Measurements from ENCODE around the gene ZNF260. TPM values are rescaled to one million over a fixed set of nuclear protein-coding genes. Genes with fewer than 3 reads are reported as not detected.

ZNF260 gene
- 10 to 100 TPM in 1 of 4 donors, 1 to 10 TPM in 3; 8.8 to 11.1 (median 9.7) TPM for total RNA-seq
- 4.5 TPM for polyA plus RNA-seq
- long read RNA-seq, donor 1, full-length matches to known transcripts = 6 of 8 reads
- long read RNA-seq, donor 1, partial matches to known transcripts = 0 of 8 reads
- long read RNA-seq, donor 1, other reads (novel, unspliced or antisense) = 2 of 8 reads
- long read RNA-seq, donor 2 = 0 reads
- long read RNA-seq, donor 3, full-length matches to known transcripts = 11 of 19 reads
- long read RNA-seq, donor 3, partial matches to known transcripts = 0 of 19 reads
- long read RNA-seq, donor 3, other reads (novel, unspliced or antisense) = 8 of 19 reads
- long read RNA-seq, donor 4, full-length matches to known transcripts = 5 of 6 reads
- long read RNA-seq, donor 4, partial matches to known transcripts = 0 of 6 reads
- long read RNA-seq, donor 4, other reads (novel, unspliced or antisense) = 1 of 6 reads

- Histone ChIP-seq H3K4me3 (ENCODE audit: low read length) (peak within 1 kb of the TSS; percentile 79), H3K9me3 (ENCODE audit: control insufficient read depth, low read length) (no peaks in the 10 kb centered on the region), H3K27ac (ENCODE audit: low read length) (peak within 1 kb of the TSS; percentile 97), H3K27me3 (ENCODE audit: control insufficient read depth, insufficient read depth) (no peaks in the 10 kb centered on the region), H3K4me1 (ENCODE audit: control insufficient read depth, insufficient read depth, low read length) (peaks cover 3% of the 10 kb centered on the region)
- ATAC-seq (peak; percentile 99), DNase-seq (peak; percentile 98 to 99 (median 99))
- intact Hi-C loops (cut with DNase I) = no loop called here
- WGBS = under 1% methylated on average over 55 of the region's 55 CpGs
Measured at GRCh38 chr19:36528194-36528920, at the start of gene ZNF260. TSS of gene ZNF260 (minus strand) at chr19:36528271. CDS start at chr19:36515238, 13,033 bp downstream.

DNA sequence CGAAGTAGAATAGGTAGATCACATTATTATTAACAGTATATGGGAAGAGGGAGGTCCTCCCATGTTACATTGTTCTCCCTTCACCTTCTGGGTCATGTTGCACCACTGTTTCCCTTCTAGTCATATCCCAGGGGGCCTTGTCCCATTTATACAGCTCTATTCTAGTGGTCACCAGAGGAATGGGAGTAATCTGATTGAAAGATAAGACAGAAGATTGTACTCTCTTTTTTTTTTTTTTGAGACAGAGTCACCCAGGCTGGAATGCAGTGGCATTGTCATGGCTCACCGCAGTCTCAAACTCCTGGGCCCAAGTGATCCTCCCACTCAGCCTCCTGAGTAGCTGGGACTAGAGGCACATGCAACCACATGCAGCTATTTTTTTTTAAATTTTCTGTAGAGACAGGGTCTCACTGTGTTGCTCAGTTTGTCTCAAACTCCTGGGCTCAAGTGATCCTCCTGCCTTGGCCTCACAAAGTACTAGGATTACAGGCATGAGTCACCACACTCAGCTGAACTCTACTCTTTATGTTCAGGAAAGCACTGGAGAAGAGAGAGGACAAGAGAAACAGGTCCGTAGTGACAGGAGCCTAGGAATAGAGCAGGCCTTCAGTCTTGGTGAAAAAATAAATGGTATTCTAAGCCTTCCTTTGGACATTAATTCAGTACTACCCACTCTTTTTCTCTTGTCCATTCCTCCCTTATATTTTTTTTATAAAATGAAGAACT lies 49.4 kb upstream of the ZNF260 start:
- intact Hi-C loops (cut with DNase I) = no loop called here

DNA sequence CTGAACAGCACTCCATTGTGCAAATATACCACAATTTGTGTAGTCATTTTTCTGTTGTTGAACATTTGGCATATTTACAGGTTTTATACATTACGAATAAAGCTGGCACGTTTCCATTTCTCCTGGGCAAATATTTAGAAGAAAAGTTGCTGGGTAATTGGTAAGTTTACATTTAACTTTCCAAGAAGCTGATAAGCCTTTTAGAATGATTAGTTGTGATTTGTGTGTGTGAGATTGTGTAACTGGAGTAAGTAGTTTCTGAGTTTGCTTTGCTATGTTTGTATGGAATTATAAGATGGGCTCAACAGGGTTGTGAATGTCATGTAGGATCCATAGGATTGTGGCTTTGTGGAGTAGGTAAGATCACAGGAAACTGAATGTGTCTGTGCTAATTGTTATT lies 46.7 kb upstream of the ZNF260 start:
- intact Hi-C loops (cut with DNase I) = no loop called here
- peaks cover 5% of the 10 kb centered on the region for H3K4me1 ChIP-seq (ENCODE audit: control insufficient read depth, insufficient read depth, low read length)
- ATAC-seq (no peak), DNase-seq (no peak)
- H3K9me3 ChIP-seq (ENCODE audit: control insufficient read depth, low read length) = no peaks in the 10 kb centered on the region
- no peak overlapping the region for H3K27ac ChIP-seq (ENCODE audit: low read length)
- no peaks in the 10 kb centered on the region for H3K27me3 ChIP-seq (ENCODE audit: control insufficient read depth, insufficient read depth)
- no peak overlapping the region for H3K4me3 ChIP-seq (ENCODE audit: low read length)
- WGBS = 81% methylated on average over 2 of the region's 2 CpGs

More for the DNA sequence above, 49.4 kb upstream of the ZNF260 start:
- Histone ChIP-seq H3K27ac (ENCODE audit: low read length) (no peak overlapping the region), H3K4me1 (ENCODE audit: control insufficient read depth, insufficient read depth, low read length) (peaks cover 3% of the 10 kb centered on the region), H3K9me3 (ENCODE audit: control insufficient read depth, low read length) (no peaks in the 10 kb centered on the region), H3K4me3 (ENCODE audit: low read length) (no peak overlapping the region), H3K27me3 (ENCODE audit: control insufficient read depth, insufficient read depth) (no peaks in the 10 kb centered on the region)
- ATAC-seq = no peak
- DNase-seq = no peak
- WGBS = 93% methylated on average over 3 of the region's 3 CpGs

GRCh38 chr19:36573895-36574720 lies 46.0 kb upstream of the ZNF260 start:
- DNase-seq (peak in 1 of 3 donors; percentile 23), ATAC-seq (peak in 1 of 2 donors; percentile 6)
- H3K27ac ChIP-seq (ENCODE audit: low read length) = peak overlapping the region; percentile 48
- peak overlapping the region; percentile 79 for H3K4me3 ChIP-seq (ENCODE audit: low read length)
- no peaks in the 10 kb centered on the region for H3K27me3 ChIP-seq (ENCODE audit: control insufficient read depth, insufficient read depth)
- peaks cover 5% of the 10 kb centered on the region for H3K4me1 ChIP-seq (ENCODE audit: control insufficient read depth, insufficient read depth, low read length)
- no peaks in the 10 kb centered on the region for H3K9me3 ChIP-seq (ENCODE audit: control insufficient read depth, low read length)
- intact Hi-C loops (cut with DNase I) = no loop called here
- 28% methylated on average over 18 of the region's 18 CpGs for WGBS

DNA sequence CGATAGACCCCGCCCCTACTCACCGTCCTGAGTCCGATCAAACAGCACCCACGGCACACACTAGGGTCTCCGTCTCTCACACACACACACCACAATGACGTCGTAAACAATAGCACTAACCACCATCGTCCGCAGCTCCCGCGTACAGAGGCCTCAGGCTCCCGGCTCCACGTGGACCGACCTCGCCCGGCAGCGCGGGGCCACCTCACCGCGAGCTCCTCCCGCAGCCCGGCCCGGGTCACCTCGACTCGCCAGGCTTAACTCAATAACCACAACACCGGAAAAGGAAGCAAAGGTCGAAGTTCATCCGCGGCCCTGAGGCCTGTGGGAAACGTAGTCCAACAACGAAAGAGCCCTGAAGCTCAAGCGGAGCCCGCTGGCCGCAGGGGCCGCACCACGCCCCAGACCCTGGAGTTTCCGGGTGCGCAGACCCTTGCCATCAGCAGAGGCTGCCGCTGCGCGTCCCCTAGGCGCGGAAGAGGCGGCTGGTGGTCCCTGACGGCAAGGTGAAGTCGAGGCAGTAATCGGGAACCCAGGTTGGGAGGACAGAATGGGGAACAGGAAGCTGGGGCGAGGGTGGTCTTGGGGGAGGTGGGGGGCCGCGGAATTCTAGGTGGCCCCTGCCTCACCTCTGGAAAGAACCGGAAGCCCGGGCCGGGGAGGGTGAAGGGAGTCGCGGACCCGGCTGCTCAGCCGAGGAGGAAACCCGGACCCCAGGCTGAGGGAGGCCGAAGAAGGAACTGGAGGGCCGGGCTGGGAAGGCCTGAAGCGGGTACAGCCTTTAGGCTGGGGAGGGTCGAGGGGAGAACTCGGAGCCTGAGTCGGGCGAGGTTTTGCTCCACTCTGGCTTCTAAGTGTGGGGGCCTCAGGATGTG lies 45.2 kb upstream of the ZNF260 start, which contains the start of gene ZNF529:
ZNF529 (minus strand) TSS at position 273 of the 875 bp plus-strand sequence. CDS start 946 bp downstream, outside the sequence.
- peak within 1 kb of the TSS; percentile 79 for H3K4me3 ChIP-seq (ENCODE audit: low read length)
- H3K27me3 ChIP-seq (ENCODE audit: control insufficient read depth, insufficient read depth) = no peaks in the 10 kb centered on the region
- WGBS = under 1% methylated on average over 66 of the region's 66 CpGs
- peaks cover 5% of the 10 kb centered on the region for H3K4me1 ChIP-seq (ENCODE audit: control insufficient read depth, insufficient read depth, low read length)
- H3K9me3 ChIP-seq (ENCODE audit: control insufficient read depth, low read length) = no peaks in the 10 kb centered on the region
- ATAC-seq (peak; percentile 99), DNase-seq (peak; percentile 89 to 94 (median 93))
- intact Hi-C loops (cut with DNase I) = no loop called here
- peak within 1 kb of the TSS; percentile 48 for H3K27ac ChIP-seq (ENCODE audit: low read length)

DNA sequence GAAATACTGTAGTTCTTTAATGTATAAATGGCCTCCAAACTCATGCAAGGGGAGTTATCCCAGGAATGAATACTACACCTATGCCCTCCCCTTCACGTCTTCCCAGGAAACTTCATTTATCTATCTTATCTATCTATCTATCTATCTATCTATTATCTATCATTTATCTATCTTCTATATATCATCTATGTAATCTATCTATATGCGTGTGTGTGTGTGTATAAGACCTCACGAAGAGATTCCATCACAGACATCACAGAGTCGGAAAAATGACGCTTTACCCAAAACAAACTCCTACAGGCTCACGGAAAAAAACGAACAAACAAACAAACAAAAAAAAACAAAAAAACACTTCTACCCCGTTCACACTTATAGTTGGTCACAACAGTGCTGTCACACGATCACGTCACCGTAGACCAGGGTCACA lies 44.5 kb upstream of the ZNF260 start:
- intact Hi-C loops (cut with DNase I) = no loop called here
- Histone ChIP-seq H3K4me1 (ENCODE audit: control insufficient read depth, insufficient read depth, low read length) (peaks cover 5% of the 10 kb centered on the region), H3K9me3 (ENCODE audit: control insufficient read depth, low read length) (no peaks in the 10 kb centered on the region), H3K27ac (ENCODE audit: low read length) (peak overlapping the region; percentile 25), H3K27me3 (ENCODE audit: control insufficient read depth, insufficient read depth) (no peaks in the 10 kb centered on the region), H3K4me3 (ENCODE audit: low read length) (peak overlapping the region; percentile 79)
- WGBS = 1% methylated on average over 11 of the region's 11 CpGs
- ATAC-seq (no peak), DNase-seq (no peak)

GRCh38 chr19:36564391-36564790 lies 36.3 kb upstream of the ZNF260 start:
- H3K27ac ChIP-seq (ENCODE audit: low read length) = no peak overlapping the region
- H3K27me3 ChIP-seq (ENCODE audit: control insufficient read depth, insufficient read depth) = no peaks in the 10 kb centered on the region
- no peak for DNase-seq
- H3K4me3 ChIP-seq (ENCODE audit: low read length) = no peak overlapping the region
- intact Hi-C loops (cut with DNase I) = no loop called here
- no peaks in the 10 kb centered on the region for H3K4me1 ChIP-seq (ENCODE audit: control insufficient read depth, insufficient read depth, low read length)
- no peak for ATAC-seq
- H3K9me3 ChIP-seq (ENCODE audit: control insufficient read depth, low read length) = peaks cover 7% of the 10 kb centered on the region
- 95% methylated on average over 1 of the region's 1 CpG for WGBS

- Histone ChIP-seq H3K27me3 (ENCODE audit: control insufficient read depth, insufficient read depth) (no peaks in the 10 kb centered on the region), H3K4me1 (ENCODE audit: control insufficient read depth, insufficient read depth, low read length) (no peaks in the 10 kb centered on the region), H3K9me3 (ENCODE audit: control insufficient read depth, low read length) (peaks cover 14% of the 10 kb centered on the region), H3K27ac (ENCODE audit: low read length) (no peak overlapping the region), H3K4me3 (ENCODE audit: low read length) (no peak overlapping the region)
- 98% methylated on average over 5 of the region's 5 CpGs for WGBS
- intact Hi-C loops (cut with DNase I) = no loop called here
- ATAC-seq = no peak
- DNase-seq = no peak
Measured at GRCh38 chr19:36547001-36547732, 19.1 kb upstream of the ZNF260 start.

DNA sequence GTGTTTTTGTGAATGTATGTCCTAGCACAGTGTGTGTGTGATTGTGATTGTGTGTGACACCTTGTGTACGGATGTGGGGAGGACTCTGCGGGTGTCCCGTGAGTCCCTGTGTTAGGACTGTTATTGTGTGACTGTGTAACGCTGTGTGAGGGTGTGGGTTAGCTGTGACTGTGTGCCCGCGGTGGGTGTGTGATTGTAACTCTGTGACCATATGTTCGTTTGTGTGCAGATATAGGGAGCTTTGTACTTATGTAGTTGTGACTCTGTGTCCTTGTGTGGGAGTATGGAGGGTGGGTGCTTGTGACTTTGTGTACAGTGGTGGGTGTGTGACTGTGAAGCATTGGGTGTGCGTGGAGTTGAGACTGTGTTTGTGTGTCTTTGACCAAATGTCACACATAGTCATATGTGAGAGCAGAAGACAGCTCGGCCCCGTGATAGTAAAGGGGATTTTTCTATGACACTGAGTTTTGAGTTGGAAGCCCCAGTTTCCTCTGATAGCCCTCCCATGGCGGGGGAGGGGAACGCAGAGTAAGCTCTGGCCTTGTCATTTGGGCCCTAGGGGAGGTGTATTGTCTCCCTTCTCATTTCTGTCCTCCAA lies 949 bp upstream of the ZNF260 start:
- DNase-seq (no peak), ATAC-seq (peak; percentile 6 to 29)
- WGBS = 10% methylated on average over 12 of the region's 12 CpGs
- intact Hi-C loops (cut with DNase I) = no loop called here
- Histone ChIP-seq H3K27me3 (ENCODE audit: control insufficient read depth, insufficient read depth) (no peaks in the 10 kb centered on the region), H3K4me1 (ENCODE audit: control insufficient read depth, insufficient read depth, low read length) (peaks cover 3% of the 10 kb centered on the region), H3K4me3 (ENCODE audit: low read length) (peak overlapping the region; percentile 79), H3K27ac (ENCODE audit: low read length) (peak overlapping the region; percentile 10), H3K9me3 (ENCODE audit: control insufficient read depth, low read length) (no peaks in the 10 kb centered on the region)

All from right cardiac atrium (tissue), 5 donors.